HG02763 (cell line): Measurements from ENCODE around the gene SCN3B.
"Not testable (repeated sequence)": the region's sequence is repeated elsewhere in the genome, so short reads cannot be mapped to it uniquely, and the experiment has no call there.

Source experiments
- ATAC-seq: cut with Tn5 transposase; IDR thresholded peaks from one replicate; pipeline ENCODE4 v1.9.1; 2021; ENCODE audit warnings: mild to moderate bottlenecking, moderate library complexity; ENCODE audit not compliant: unreplicated experiment

Gene SCN3B, protein sequence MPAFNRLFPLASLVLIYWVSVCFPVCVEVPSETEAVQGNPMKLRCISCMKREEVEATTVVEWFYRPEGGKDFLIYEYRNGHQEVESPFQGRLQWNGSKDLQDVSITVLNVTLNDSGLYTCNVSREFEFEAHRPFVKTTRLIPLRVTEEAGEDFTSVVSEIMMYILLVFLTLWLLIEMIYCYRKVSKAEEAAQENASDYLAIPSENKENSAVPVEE

DNA sequence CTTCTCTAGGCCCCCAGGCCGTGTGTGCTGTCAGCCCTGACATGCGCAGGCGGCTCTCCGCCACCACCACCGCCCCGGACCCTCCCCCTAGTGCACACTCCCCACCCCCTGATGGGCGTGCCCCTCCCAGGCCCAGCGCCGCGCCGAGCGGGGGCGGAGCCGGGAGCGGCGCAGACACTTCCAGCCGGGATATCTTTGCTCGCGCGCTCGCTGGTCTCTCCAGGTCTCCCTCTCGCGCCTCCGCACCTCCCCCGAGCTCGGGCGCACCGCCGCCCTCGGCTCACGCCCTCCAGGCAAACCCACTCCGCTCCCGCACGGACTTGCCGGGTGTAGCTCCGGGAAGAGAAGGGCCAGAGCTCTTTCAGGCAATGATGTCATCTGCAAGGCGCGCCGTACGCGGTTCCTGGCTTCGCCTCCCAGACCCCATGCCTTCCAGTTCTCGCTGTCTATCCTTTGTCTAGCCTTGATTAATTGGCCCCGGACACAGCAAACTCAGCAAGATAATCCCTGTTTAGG lies at the start of gene SCN3B:
SCN3B (minus strand) TSS at position 59 of the 516 bp plus-strand sequence. CDS start 823 bp downstream, outside the sequence.
- ATAC-seq: no peak

DNA sequence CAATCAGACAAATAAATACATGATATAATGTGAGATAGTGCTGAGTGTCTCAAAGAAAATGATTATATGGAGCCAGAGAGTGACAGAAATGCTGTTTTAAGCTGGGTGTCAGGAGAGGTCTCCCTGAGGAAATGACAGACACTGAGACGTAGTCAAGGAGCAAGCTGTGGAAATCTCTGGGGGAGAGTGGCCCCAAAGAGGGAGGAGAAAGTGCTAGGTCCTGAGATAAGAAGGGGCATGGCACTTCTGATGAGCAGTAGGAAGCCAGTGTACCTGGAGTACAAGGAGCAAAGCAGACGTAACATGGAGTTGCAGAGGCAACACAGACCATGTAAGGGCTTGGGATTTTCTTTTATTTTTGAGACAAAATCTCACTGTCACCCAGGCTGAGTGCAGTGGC lies 48.3 kb upstream of the SCN3B start:
- no peak for ATAC-seq

DNA sequence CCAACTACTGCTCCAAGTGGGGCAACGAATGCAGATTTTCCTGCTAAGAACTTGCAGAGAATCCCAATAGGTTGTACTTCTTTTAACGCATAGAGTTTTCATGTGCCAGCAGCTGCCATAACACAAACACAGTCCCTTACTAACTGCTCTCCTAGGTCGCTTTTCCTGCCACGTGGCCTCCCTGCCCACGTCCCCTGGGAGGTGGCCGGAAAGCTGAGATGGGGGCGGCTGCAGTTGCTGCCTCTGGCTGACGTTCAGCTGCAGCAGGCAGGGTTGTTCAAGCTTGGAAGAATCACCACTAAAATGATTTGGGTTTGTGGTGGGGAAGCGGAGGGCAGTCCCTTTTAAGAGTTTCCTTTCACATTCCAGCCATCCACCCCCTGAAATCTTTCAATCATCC lies 47.7 kb upstream of the SCN3B start:
- no peak for ATAC-seq

- ATAC-seq: no peak
Observed at GRCh38 chr11:123700772-123701171, 46.3 kb upstream of the SCN3B start.

DNA sequence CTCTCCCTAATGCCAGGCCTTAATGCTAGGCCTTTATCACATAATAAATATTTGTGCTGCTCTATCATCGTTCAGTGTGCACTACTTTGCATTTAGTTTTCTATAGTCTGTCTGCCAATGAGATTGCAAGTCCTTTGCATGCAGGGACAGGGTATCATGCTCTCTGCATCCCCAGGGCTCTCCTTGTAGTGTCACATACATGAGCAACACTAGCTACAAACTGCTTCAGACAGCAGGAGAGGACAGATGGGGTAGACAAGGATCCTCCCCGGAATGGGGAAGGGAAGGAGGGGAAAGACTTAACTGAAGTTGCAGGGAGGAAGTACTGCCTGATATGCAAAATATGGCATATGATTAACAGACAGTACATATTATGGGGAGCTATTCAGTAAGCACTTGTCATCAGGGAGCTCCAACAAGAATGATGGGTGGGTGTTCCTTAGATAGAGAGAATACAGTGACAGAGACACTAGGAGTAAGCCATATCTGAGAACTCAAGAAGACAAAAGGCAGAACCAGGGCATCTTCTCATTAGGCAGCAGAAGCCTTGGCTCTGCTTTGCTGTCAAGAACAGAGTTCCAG lies 44.2 kb upstream of the SCN3B start:
- ATAC-seq: no peak

GRCh38 chr11:123696183-123696582 lies 41.8 kb upstream of the SCN3B start:
- ATAC-seq: no peak

- ATAC-seq: no peak
Observed at GRCh38 chr11:123695231-123695630, 40.8 kb upstream of the SCN3B start.

DNA sequence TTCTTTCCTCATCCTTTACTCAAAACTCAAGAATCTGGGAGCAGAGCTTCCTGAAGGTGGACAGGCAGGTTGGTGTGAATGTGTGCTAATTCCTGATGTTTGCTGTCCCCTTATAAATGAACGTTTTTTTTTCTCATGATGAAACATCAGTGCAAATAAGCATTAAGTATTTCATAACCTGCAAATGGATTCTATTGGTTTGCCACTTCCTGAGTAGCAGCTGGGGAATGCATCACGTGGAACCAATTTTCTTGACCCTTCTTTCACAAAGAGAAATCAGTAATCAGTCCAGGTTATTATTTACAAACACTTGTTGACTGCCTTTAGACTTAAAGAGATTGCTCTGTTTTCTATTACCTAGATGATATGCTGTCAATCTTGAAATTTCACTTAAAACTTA lies 40.1 kb upstream of the SCN3B start:
- no peak for ATAC-seq

DNA sequence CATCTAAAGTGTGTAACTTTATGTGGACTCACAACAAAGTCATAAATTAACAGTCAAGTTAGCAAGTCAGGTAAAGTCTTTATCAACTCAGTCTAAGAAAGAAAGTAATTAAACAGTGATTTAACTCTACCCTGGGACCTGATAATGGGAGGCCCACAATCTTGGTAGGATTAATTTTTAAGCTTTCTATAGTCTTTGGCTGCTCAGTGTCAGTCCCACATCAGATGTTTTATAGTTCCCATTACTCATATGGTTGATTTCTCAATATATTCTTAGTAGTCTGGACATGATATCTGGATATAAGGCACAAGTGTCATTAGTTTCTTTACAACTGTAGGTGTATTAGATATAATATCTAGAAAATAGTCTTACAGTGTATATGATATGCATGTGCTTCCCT lies 38.5 kb upstream of the SCN3B start:
- ATAC-seq: no peak

- no peak for ATAC-seq
Observed at GRCh38 chr11:123690485-123690884, 36.1 kb upstream of the SCN3B start.

DNA sequence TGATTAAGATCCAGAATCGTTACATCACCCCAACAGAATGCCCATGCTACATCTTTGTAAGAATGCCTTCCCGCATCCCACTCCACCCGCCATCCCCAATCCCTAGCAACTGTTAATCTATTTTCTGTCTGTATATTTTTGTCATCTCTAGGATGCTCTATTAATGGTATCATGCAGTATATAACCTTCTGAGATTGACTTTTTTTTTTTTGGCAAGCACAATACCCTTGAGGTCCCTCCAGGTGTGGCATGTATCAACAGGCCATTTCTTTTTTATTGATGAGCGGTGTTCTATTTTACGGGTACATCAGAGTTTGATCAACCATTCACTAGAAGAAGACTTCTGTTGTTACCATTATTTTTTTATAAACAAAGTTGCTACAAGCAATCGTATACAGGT lies 30.2 kb upstream of the SCN3B start:
- ATAC-seq: no peak

DNA sequence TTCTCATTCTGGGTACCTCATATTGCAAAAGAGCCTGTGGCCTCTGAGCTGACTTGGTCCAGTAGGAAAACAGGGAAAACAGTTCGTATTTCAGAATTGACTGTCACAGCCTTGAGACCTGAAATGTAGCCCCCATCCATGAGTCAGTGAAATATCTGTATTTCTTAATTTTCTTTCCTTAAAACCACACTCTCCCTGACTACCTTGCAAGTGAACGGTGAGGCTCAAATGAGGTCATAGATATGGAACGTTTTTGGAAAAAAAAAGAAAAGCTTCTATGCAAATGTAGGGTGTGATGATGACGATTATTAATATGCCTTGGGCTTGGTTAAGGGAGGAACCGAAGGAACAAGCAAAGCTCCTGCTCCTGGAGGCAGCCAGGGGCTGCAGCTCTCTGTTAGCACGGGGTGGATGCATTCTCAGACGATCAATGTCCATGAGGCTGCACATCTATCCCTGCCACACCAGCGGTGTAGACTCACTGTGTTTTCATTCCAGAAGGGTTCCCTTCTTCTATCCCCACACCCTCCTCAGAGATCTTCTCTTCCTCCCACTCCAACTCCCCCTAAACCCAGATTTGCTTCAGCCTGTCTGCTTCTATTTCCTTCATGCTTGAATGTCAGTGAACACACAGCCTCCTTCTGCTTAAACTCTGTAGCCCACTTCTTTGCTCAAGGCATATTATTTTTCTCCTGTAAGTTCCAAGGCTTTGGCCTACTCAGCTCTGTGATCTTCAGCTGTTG lies 29.2 kb upstream of the SCN3B start:
- ATAC-seq: no peak

GRCh38 chr11:123682696-123683410 lies 28.4 kb upstream of the SCN3B start:
- ATAC-seq: no peak

- ATAC-seq: no peak
Observed at GRCh38 chr11:123681030-123681429, 26.6 kb upstream of the SCN3B start.

DNA sequence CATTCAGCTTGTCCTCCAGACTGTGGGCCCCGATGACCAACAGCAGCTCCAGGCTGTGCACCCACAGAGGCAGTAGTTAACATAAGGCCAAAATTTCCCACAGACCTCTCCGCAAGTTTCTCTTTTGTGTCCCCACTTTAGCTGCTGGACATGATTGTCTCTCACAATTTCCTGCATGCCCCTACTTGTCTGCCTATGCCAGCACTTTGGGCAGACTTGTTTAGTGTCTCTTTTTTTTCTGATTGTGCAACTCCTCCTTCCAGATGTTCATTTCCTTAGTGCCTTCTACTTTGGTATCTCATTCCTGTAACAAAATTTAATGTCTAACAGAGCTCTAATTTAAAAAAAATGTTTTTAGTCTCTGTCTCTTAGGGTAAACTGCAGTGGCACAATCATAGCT lies 23.8 kb upstream of the SCN3B start:
- ATAC-seq: no peak

DNA sequence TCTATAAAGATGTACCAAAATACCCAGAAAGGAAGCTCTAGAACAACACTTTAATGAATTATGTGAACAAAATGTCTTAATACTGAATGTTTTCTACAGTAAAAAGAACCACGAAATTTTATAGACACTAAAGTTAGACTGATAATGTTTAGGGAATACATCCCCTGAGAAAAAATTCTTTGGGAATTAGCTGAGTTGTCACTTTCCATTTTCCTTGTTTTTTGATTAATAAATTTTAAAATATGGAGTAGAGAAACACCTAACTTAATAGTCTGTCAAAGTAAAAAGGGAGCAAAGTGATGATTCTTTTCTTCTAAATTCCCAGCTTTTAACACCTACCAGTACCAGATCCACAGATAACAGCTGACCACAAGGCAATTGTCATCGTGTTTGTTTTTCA lies 23.1 kb upstream of the SCN3B start:
- ATAC-seq: no peak

DNA sequence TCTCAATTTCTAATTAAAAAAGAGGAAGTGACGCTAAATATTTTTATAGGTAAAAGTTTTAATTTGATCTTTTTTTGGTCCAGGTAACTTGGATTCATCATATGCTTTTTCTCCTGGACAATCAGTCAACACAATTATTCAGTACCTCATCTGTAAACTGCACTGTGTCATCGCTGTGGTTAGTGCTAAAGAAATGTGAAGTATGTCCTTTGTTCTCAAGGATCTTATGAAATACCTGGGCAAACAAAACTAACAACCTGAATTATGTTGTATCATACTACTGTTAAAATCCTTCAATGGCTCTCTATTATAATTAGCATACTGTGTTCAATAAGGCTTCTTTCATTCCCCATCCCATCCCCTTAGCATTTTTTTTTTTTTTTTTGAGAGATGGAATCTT lies 19.9 kb upstream of the SCN3B start:
- ATAC-seq: no peak

DNA sequence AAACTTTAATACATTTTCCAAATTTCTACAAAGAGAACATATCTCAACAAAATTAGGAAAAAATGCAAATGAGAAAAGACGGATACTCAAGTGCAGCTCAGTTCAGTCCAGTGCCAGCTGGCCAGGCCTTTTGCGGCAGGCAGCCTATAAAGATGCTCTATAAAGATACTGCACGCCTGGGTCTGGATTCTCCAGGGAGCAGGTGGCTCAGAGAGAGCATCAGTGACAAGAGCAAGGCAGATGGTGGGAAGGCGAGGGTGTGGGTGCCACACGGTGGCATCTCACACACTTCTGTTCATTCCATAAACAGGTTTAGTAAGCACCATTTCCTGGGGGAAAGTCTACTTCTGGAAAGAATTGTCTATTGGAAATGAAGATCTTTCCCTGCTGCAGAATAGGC lies 18.1 kb upstream of the SCN3B start:
- ATAC-seq: no peak

- ATAC-seq: no peak
Observed at GRCh38 chr11:123671534-123671933, 17.1 kb upstream of the SCN3B start.

DNA sequence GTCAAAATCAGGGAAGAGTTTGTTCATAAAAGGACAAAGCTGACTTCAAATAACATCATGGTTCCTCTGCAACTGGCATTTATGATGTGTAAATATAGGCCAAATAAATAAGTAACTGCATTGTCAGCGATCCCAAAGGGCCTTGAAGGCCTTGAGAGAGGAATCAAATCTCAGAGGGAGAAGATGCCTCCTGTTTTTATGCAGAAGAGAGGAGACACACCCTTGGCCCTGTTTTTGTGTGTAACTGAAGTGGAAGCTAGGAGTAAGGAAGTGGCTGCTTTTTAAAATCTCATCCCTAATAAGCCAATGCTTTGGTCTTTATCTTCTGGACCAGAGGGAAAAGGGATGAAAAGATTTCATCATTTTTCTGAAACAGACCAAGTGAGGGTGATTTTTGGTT lies 15.7 kb upstream of the SCN3B start:
- ATAC-seq: no peak

DNA sequence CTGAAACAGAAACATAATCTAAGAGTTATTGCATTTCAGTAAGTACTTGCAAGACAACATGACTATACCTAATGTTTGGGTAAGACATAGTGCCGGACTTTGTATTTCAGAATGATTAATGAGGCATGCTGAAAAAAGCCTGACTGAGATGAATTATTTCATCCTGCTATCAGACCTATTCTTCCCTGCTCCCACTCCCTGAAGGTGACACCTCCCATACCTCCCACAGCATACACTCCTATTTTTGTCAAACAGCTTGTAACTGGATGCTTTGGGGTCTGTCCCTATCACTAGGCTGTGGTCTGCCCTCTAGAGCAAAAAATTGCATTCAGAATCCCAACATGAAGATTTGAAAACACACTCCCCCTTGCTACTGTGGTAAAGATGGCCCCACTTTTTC lies 10.9 kb upstream of the SCN3B start:
- ATAC-seq: no peak

GRCh38 chr11:123659965-123660364 lies 5.5 kb upstream of the SCN3B start:
- not testable (repeated sequence) for ATAC-seq
